ENCODE measurements around the gene NTSR1.

The NTSR1 gene

GRCh38 chr20:62754991-62755356 lies 46.3 kb downstream of the NTSR1 start:
- DNase-seq (ENCODE audit: low spot score) = no peak
- TF ChIP-seq, protein P1, sequence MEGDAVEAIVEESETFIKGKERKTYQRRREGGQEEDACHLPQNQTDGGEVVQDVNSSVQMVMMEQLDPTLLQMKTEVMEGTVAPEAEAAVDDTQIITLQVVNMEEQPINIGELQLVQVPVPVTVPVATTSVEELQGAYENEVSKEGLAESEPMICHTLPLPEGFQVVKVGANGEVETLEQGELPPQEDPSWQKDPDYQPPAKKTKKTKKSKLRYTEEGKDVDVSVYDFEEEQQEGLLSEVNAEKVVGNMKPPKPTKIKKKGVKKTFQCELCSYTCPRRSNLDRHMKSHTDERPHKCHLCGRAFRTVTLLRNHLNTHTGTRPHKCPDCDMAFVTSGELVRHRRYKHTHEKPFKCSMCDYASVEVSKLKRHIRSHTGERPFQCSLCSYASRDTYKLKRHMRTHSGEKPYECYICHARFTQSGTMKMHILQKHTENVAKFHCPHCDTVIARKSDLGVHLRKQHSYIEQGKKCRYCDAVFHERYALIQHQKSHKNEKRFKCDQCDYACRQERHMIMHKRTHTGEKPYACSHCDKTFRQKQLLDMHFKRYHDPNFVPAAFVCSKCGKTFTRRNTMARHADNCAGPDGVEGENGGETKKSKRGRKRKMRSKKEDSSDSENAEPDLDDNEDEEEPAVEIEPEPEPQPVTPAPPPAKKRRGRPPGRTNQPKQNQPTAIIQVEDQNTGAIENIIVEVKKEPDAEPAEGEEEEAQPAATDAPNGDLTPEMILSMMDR (IDR thresholded peaks at IDR 0.05; ENCODE audit: extremely low read depth, missing control alignments) = no peak

DNA sequence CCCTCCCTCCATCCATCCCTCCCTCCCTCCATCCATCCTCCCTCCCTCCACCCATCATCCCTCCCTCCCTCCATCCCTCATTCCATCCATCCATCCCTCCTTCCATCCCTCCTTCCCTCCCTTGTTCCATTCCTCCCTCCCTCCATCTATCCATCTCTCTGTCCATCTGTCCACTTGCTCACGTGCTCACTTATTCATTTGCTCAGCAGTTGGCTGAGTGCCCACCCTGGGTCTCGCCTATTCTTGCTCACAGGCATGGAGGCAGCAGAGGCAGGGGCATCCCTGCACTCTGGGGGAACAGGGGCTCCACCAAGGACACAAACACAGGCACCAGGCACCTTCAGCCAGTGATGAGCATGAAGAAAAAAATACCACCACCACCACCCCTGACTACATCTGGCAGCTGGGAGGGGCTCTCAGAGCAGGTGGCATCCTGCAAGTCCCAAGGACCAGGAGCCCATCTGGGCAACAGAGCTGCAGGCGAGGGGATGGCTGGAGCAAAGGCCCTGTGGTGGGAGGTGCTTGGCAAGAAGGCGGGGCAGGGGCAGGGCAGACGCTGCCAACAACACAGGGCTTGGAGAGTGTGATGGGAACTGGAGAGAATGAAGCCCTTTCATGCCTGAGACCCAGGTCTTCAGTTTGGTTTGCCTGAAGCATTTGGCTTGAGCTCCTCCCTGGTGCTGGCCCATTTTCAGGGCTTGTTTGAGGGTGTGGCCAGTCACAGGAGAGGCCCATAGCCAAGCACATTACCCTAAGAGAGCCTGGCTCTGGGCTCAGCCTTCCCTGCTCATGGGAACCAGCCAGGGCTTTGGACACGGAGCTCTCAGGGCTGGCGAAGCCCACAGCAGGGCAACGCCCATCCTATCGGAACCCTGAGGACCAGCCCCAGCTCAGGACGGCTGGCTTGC lies 47.4 kb downstream of the NTSR1 start:
- TF ChIP-seq, protein P1 (IDR thresholded peaks at IDR 0.05; ENCODE audit: extremely low read depth, missing control alignments) = no peak
- no peak for DNase-seq (ENCODE audit: low spot score)

GRCh38 chr20:62758226-62758912 lies 49.7 kb downstream of the NTSR1 start:
- TF ChIP-seq, protein P1 (IDR thresholded peaks at IDR 0.05; ENCODE audit: extremely low read depth, missing control alignments) = no peak
- no peak for DNase-seq (ENCODE audit: low spot score)

DNA sequence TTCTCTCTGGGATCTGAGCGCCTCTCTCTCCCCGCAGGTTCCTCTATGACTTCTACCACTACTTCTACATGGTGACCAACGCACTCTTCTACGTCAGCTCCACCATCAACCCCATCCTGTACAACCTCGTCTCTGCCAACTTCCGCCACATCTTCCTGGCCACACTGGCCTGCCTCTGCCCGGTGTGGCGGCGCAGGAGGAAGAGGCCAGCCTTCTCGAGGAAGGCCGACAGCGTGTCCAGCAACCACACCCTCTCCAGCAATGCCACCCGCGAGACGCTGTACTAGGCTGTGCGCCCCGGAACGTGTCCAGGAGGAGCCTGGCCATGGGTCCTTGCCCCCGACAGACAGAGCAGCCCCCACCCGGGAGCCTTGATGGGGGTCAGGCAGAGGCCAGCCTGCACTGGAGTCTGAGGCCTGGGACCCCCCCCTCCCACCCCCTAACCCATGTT lies 51.4 kb downstream of the NTSR1 start:
- DNase-seq (ENCODE audit: low spot score) = no peak

GRCh38 chr20:62760471-62760855 lies 51.8 kb downstream of the NTSR1 start:
- TF ChIP-seq, protein P1 (IDR thresholded peaks at IDR 0.05; ENCODE audit: extremely low read depth, missing control alignments) = no peak
- DNase-seq (ENCODE audit: low spot score) = no peak

More for the DNA sequence above, 51.4 kb downstream of the NTSR1 start:
- TF ChIP-seq, protein P1 (IDR thresholded peaks at IDR 0.05; ENCODE audit: extremely low read depth, missing control alignments) = no peak

DNA sequence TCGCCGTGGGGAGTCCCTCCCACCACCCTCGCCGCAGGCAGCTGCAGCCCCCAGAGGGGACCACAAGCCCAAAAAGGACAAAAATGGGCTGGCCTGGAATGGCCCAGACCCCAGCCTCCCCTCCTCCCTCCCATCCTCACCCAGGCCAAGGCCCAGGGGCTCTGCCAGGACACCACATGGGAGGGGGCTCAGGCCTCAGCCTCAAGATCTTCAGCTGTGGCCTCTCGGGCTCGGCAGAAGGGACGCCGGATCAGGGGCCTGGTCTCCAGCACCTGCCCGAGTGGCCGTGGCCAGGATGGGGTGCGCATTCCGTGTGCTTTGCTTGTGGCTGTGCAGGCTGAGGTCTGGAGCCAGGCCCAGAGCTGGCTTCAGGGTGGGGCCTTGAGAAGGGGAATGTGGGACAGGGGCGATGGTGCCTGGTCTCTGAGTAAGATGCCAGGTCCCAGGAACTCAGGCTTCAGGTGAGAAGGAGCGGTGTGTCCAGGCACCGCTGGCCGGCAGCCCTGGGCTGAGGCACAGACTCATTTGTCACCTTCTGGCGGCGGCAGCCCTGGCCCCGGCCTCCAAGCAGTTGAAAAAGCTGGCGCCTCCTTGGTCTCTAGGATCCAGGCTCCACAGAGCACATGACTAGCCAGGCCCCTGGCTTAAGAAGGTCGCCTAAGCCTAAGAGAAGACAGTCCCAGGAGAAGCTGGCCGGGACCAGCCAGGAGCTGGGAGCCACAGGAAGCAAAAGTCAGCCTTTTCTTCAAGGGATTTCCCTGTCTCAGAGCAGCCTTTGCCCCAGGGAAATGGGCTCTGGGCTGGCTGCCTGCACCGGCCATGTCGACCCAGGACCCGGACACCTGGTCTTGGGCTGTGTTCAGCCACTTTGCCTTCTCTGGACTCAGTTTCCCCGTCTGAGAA lies 52.5 kb downstream of the NTSR1 start:
- no peak for DNase-seq (ENCODE audit: low spot score)
- TF ChIP-seq, protein P1 (IDR thresholded peaks at IDR 0.05; ENCODE audit: extremely low read depth, missing control alignments) = no peak

All from GM20000 (cell line).